Duodenal mucosa (tissue), 2 donors: ENCODE measurements around the gene CEP250.

Source experiments
- H3K27ac ChIP-seq: one replicate; pipeline ENCODE4 v1.7.0; 2013; ENCODE audit warnings: low read depth, low read length
- H3K27me3 ChIP-seq, 2 donors: one replicate each; pipeline ENCODE4 v1.7.0; 2013; ENCODE audit warnings: low read length in 2 of 2, control low read depth in 1 of 2; ENCODE audit not compliant: insufficient read depth in 2 of 2, control insufficient read depth in 1 of 2
- H3K36me3 ChIP-seq, 2 donors: one replicate each; pipeline ENCODE4 v1.7.0; 2013; ENCODE audit warnings: low read length in 2 of 2, control low read depth in 1 of 2; ENCODE audit not compliant: insufficient read depth in 2 of 2, control insufficient read depth in 1 of 2
- H3K4me1 ChIP-seq, 2 donors: one replicate each; pipeline ENCODE4 v1.7.0; 2013; ENCODE audit warnings: low read length in 2 of 2, control low read depth in 1 of 2; ENCODE audit not compliant: insufficient read depth in 2 of 2, control insufficient read depth in 1 of 2
- H3K4me3 ChIP-seq, 2 donors: one replicate each; pipeline ENCODE4 v1.7.0; 2013; ENCODE audit warnings: low read length in 2 of 2, low read depth in 1 of 2
- H3K9ac ChIP-seq, 2 donors: one replicate each; pipeline ENCODE4 v1.7.0; 2013; ENCODE audit warnings: low read length in 2 of 2, low read depth in 1 of 2
- H3K9me3 ChIP-seq, 2 donors: one replicate each; pipeline ENCODE4 v1.7.0; 2013; ENCODE audit warnings: low read length in 2 of 2, control low read depth in 1 of 2; ENCODE audit not compliant: control insufficient read depth in 1 of 2

CEP250 gene

DNA sequence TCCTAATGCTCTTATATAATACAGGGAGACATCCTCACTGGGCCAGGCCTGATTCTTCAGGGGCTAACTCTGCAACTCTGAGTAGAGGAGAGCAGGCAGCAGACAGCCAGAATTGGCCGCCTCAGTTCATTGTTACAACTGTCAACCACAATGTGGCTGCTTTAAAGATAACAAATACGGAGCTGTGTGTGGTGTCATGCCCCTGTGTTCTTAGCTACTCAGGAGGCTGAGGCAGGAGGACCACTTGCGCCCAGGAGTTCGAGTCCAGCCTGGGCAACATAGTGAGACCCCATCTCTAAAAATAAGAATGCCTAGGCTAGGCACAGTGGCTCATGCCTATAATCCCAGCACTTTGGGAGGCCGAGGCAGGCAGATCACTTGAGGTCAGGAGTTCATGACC is 34.3 kb downstream of the CEP250 start:
- H3K36me3 ChIP-seq, result peaks cover 18 to 56% of the 10 kb centered on the region in 2 donors

DNA sequence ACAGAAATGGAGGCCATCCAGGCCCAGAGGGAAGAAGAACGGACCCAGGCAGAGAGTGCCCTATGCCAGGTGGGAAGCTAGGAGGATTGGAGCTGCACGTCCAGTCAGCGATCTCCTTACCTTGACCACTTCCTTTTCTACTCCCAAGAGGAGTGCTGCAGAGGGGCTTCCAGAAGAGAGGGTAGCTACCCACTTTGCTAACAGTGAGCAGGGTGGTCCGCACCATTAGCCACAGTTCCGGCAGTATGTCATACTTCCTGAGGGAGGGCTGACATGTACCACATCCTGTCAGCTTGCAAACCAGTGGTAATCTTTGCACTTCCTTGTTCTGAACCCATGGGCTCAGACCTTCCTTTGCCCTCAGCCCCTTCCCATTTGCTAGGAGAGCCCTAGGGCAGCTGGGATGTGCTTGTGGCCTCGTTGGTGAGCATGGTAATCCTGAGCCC is 35.4 kb downstream of the CEP250 start:
- Histone ChIP-seq H3K36me3 (peaks cover 22 to 67% of the 10 kb centered on the region in 2 donors), H3K9ac (peak overlapping the region; percentile 36 to 60), H3K4me3 (peak overlapping the region; percentile 70 to 81), H3K9me3 (no peaks in the 10 kb centered on the region), H3K4me1 (peaks cover 6 to 8% of the 10 kb centered on the region in 2 donors), H3K27me3 (no peaks in the 10 kb centered on the region), H3K27ac (no peak overlapping the region)

More for the DNA sequence above, 34.3 kb downstream of the CEP250 start:
- no peaks in the 10 kb centered on the region for H3K9me3 ChIP-seq
- H3K27me3 ChIP-seq, result no peaks in the 10 kb centered on the region
- peak overlapping the region in 1 of 2 donors; percentile 21 for H3K4me3 ChIP-seq
- H3K9ac ChIP-seq, result no peak overlapping the region
- H3K4me1 ChIP-seq, result peaks cover 6 to 8% of the 10 kb centered on the region in 2 donors
- no peak overlapping the region for H3K27ac ChIP-seq

DNA sequence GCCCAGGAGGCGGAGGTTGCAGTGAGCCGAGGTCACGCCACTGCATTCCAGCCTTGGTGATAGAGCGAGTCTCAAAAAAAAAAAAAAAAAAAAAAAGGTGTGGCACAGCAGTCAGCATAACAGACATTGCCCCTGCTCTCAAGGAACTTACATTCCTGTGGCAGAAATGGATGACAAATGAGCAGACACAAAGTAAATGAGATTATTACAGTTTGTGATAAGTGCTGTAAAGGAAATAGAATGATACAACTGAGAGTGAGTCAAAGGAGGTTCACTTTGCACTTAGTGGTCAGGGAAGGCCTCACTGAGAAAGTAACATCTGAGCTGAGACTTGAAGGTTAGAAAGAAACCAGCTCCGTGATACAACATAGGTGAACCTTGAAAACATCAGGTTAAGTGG is 36.4 kb downstream of the CEP250 start:
- Histone ChIP-seq H3K9ac (no peak overlapping the region), H3K4me1 (peaks cover 6 to 8% of the 10 kb centered on the region in 2 donors), H3K4me3 (no peak overlapping the region), H3K36me3 (peaks cover 27 to 74% of the 10 kb centered on the region in 2 donors), H3K27ac (no peak overlapping the region), H3K9me3 (no peaks in the 10 kb centered on the region), H3K27me3 (no peaks in the 10 kb centered on the region)

DNA sequence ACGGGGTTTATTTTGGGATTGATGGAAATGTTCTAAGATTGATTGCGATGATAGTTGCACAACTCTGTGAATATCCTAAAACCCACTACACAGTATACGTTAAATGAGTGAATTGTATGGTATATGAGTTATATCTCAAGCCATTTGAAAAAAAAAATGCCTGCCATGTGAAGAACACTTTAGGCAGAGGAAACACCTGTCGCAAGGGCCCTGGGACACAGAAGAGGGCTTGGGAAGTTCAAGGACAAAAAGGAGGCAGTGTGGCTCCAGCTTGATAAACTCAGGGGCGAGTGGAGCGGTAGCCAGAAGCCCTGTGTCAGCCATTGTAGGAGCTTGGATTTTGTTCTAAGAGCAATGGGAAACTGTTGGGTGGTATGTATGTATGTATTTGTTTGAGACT is 37.0 kb downstream of the CEP250 start:
- Histone ChIP-seq H3K27ac (no peak overlapping the region), H3K36me3 (peaks cover 32 to 75% of the 10 kb centered on the region in 2 donors)

DNA sequence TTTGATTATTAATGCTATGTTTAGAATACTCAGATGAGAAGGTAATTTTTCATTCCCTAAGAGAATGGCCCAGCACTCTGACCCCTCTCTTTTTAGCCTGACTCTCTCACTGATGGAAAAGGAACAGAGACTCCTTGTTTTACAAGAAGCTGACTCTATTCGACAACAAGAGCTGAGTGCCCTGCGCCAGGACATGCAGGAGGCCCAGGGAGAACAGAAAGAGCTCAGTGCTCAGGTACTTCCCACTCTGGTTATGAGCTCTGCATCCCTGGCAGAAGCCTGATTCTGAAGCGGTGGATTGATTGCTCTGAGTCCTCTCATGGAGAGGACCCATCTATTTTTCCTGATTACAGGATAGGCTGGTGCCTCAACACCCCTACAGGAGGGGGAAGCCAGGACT is 41.1 kb downstream of the CEP250 start:
- H3K4me3 ChIP-seq, result no peak overlapping the region
- H3K27me3 ChIP-seq, result no peaks in the 10 kb centered on the region
- no peaks in the 10 kb centered on the region for H3K9me3 ChIP-seq
- H3K4me1 ChIP-seq, result peaks cover 6 to 8% of the 10 kb centered on the region in 2 donors
- peaks cover 48 to 82% of the 10 kb centered on the region in 2 donors for H3K36me3 ChIP-seq
- H3K9ac ChIP-seq, result no peak overlapping the region
- H3K27ac ChIP-seq, result no peak overlapping the region

More for the DNA sequence above, 37.0 kb downstream of the CEP250 start:
- Histone ChIP-seq H3K4me3 (no peak overlapping the region), H3K9ac (no peak overlapping the region), H3K27me3 (no peaks in the 10 kb centered on the region), H3K4me1 (peaks cover 6 to 8% of the 10 kb centered on the region in 2 donors), H3K9me3 (no peaks in the 10 kb centered on the region)

DNA sequence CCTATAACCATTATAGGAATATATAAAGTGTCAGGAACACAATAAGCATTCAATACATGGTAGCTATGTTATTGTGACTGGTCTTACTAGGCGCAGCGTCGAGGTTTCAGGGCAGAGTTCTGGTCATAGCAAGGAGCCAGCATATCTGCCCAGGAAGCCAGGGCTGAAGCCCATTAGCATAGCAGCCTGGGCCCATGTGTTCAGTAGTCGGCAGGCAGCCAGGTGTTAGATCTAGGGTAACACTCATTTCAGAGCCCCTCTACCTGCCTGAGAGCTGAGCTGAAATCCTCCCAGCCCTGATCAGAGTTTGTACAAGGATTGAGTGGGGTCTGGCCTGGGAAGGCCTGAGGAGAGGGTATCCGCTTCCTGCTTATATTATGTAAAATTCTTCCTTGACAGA is 41.9 kb downstream of the CEP250 start:
- Histone ChIP-seq H3K9me3 (no peaks in the 10 kb centered on the region), H3K27ac (no peak overlapping the region), H3K9ac (no peak overlapping the region), H3K27me3 (no peaks in the 10 kb centered on the region), H3K4me1 (peaks cover under 1 to 3% of the 10 kb centered on the region in 2 donors), H3K36me3 (peaks cover 51 to 90% of the 10 kb centered on the region in 2 donors), H3K4me3 (no peak overlapping the region)

DNA sequence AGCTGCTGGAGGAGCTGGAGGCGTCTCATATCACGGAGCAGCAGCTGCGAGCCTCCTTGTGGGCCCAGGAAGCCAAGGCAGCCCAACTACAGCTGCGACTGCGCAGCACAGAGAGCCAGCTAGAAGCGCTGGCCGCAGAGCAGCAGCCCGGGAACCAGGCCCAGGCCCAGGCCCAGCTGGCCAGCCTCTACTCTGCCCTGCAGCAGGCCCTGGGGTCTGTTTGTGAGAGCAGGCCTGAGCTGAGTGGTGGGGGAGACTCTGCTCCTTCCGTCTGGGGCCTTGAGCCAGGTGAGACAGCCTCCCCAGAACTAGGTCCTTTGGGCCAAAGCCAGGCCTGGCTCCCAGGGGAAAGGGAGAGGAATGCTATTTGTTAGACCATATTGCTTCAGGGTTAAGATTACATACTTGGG is 42.4 kb downstream of the CEP250 start:
- Histone ChIP-seq H3K27me3 (no peaks in the 10 kb centered on the region), H3K4me3 (no peak overlapping the region), H3K27ac (no peak overlapping the region), H3K9ac (no peak overlapping the region), H3K9me3 (no peaks in the 10 kb centered on the region), H3K36me3 (peaks cover 55 to 94% of the 10 kb centered on the region in 2 donors), H3K4me1 (no peaks in the 10 kb centered on the region)

DNA sequence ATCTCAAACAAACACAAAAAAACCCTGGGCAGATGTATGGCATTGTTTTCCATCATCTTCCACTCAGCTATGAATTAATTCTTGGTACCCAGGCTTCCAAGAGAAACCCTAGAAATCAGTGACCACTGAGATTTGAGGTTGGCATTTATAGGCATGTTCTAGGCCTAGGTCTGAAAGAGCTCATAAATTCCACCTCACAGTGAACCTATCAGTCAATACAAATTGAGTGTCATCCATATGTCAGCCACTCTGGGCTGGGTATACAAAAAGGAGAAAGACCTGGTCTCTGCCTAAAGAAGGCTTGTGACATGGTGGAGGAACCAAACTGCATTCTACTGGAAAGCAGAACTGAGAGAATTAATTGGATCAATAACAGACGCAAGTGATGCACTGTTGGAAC is 43.9 kb downstream of the CEP250 start:
- H3K27me3 ChIP-seq, result no peaks in the 10 kb centered on the region
- H3K4me3 ChIP-seq, result no peak overlapping the region
- peaks cover 58 to 96% of the 10 kb centered on the region in 2 donors for H3K36me3 ChIP-seq
- H3K9me3 ChIP-seq, result no peaks in the 10 kb centered on the region
- H3K4me1 ChIP-seq, result no peaks in the 10 kb centered on the region
- H3K9ac ChIP-seq, result no peak overlapping the region
- H3K27ac ChIP-seq, result no peak overlapping the region

DNA sequence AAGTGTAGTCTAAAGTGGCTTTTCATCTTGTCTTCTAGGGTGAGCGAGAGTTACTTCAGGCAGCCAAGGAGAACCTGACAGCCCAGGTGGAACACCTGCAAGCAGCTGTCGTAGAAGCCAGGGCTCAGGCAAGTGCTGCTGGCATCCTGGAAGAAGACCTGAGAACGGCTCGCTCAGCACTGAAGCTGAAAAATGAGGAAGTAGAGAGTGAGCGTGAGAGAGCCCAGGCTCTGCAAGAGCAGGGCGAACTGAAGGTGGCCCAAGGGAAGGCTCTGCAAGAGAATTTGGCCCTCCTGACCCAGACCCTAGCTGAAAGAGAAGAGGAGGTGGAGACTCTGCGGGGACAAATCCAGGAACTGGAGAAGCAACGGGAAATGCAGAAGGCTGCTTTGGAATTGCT is 47.0 kb downstream of the CEP250 start:
- Histone ChIP-seq H3K27ac (no peak overlapping the region), H3K4me1 (no peaks in the 10 kb centered on the region), H3K36me3 (peaks cover 47 to 91% of the 10 kb centered on the region in 2 donors), H3K4me3 (no peak overlapping the region), H3K9me3 (no peaks in the 10 kb centered on the region), H3K27me3 (no peaks in the 10 kb centered on the region), H3K9ac (no peak overlapping the region)

DNA sequence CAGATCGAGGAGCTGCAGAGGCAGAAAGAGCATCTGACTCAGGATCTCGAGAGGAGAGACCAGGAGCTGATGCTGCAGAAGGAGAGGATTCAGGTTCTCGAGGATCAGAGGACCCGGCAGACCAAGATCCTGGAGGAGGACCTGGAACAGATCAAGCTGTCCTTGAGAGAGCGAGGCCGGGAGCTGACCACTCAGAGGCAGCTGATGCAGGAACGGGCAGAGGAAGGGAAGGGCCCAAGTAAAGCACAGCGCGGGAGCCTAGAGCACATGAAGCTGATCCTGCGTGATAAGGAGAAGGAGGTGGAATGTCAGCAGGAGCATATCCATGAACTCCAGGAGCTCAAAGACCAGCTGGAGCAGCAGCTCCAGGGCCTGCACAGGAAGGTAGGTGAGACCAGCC is 47.9 kb downstream of the CEP250 start:
- H3K36me3 ChIP-seq, result peaks cover 44 to 90% of the 10 kb centered on the region in 2 donors
- no peak overlapping the region for H3K9ac ChIP-seq
- H3K27ac ChIP-seq, result no peak overlapping the region

More for the DNA sequence above, 47.9 kb downstream of the CEP250 start:
- Histone ChIP-seq H3K4me1 (no peaks in the 10 kb centered on the region), H3K9me3 (no peaks in the 10 kb centered on the region), H3K27me3 (no peaks in the 10 kb centered on the region), H3K4me3 (no peak overlapping the region)
